Upper lobe of right lung (tissue), 1 donor: ENCODE measurements around the gene OR51S1. TPM values are rescaled to one million over a fixed set of nuclear protein-coding genes. Genes with fewer than 3 reads are reported as not detected.

Experiments
- ATAC-seq: fragments of 200-7000 bp; cut with Tn5 transposase; one replicate; pipeline ENCODE4 v1.9.1; 2020; ENCODE audit warnings: mild to moderate bottlenecking, moderate library complexity
- DNase-seq: peaks from one replicate; pipeline ENCODE4 v3.0.0-alpha.2; 2020
- H3K27ac ChIP-seq: fragments of 200-600 bp; one replicate; pipeline ENCODE4 v1.8.0; 2022
- H3K27me3 ChIP-seq: fragments of 200-600 bp; one replicate; pipeline ENCODE4 v1.8.0; 2022; ENCODE audit warnings: mild to moderate bottlenecking
- H3K36me3 ChIP-seq: fragments of 200-600 bp; one replicate; pipeline ENCODE4 v1.8.0; 2022
- H3K4me1 ChIP-seq: fragments of 200-600 bp; one replicate; pipeline ENCODE4 v1.8.0; 2022
- H3K4me3 ChIP-seq: fragments of 200-600 bp; one replicate; pipeline ENCODE4 v1.8.0; 2022; ENCODE audit warnings: mild to moderate bottlenecking
- H3K9me3 ChIP-seq: fragments of 200-600 bp; one replicate; pipeline ENCODE4 v1.8.0; 2022
- CTCF ChIP-seq: fragments of 200-600 bp; IDR thresholded peaks from one replicate; pipeline ENCODE4 v1.8.0; 2022; ENCODE audit warnings: antibody characterized with exemption
- intact Hi-C: fragments of 100-400 bp; cut with DNase I; formaldehyde crosslinking; loops from one replicate; pipeline ENCODE4 v1.11.0; 2022
- long read RNA-seq: library from polyadenylated mRNA; unstranded; transcript quantifications from one replicate; pipeline ENCODE4 v2.0.0, GENCODE V29; 2021
- total RNA-seq: library from RNA; stranded (reverse); fragmentation: NEBNext Ultra II Directional; extraction: Animal tissue kit (Norgen Biotek cat#: 25700); gene quantifications from one replicate; pipeline ENCODE4 v1.2.1, GENCODE V29; 2021
- donor health status: DM: no; HTN: yes; CAD: no; lungs with severe emphysema.

Gene OR51S1, protein sequence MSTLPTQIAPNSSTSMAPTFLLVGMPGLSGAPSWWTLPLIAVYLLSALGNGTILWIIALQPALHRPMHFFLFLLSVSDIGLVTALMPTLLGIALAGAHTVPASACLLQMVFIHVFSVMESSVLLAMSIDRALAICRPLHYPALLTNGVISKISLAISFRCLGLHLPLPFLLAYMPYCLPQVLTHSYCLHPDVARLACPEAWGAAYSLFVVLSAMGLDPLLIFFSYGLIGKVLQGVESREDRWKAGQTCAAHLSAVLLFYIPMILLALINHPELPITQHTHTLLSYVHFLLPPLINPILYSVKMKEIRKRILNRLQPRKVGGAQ
- total RNA-seq: not detected
- long read RNA-seq: 0 reads

DNA sequence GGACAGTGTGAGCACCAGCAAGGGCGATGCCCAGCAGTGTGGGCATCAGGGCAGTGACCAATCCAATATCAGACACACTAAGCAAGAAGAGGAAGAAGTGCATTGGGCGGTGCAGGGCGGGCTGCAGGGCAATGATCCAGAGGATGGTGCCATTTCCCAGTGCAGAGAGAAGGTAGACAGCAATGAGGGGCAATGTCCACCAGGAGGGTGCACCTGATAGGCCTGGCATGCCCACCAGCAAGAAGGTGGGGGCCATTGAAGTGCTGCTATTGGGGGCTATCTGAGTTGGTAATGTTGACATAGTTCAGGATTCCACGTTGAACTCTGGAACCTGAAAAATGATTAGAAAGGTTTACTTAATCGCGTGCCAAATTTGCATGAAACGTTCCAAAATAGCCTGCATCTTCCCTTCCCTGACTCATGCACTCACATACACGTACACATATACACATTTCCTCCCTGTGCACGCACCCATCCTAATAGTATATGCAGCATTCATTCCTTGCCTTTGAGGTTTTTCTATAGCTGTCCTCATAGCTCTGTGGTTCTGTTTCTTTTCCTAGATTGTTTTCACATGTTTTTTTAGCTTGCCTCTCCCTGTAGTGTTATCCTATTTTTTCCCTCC, at the start of gene OR51S1:
Gene OR51S1 (minus strand): TSS at position 301 of the 625 bp plus-strand sequence. CDS start 0 bp downstream, at position 301.
- no peak within 1 kb of the TSS for H3K4me3 ChIP-seq
- no peaks in the 10 kb centered on the region for H3K27me3 ChIP-seq
- no peaks in the 10 kb centered on the region for H3K9me3 ChIP-seq
- no peak for TF ChIP-seq CTCF
- H3K4me1 ChIP-seq: no peaks in the 10 kb centered on the region
- no peak for DNase-seq
- H3K27ac ChIP-seq: no peak within 1 kb of the TSS
- no peaks in the 10 kb centered on the region for H3K36me3 ChIP-seq
- intact Hi-C loops: no loop called here
- no peak for ATAC-seq

DNA sequence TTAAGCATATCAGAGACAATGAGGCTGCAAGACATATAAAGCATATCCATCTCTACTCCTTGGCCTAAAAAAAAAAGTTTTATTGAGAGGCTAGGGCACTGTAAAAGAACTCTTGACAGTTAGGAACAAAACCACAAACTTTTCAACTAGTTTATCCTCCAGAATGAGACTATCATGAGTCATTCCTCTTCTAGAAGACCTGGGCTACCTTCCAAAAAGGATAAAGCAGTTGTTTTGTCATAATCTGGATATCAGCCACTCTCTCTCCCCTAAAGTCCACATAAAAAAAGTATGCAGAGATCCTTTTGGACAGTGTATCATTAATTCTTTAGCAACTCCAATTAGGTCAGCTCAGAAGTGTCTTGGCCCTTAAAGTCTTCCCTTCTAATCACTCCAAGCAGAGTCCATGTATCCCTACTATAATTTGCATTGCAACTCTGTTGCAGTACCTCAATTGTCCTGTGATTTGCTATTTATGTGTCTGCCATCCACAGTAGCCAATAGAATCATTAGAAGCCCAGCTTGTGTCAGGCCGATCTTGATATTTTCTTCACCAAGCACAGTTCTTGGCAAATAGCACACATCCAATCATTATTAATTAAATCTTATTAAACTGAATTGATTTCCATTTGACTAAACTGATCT, 43.1 kb upstream of the OR51S1 start:
- no peaks in the 10 kb centered on the region for H3K27me3 ChIP-seq
- H3K9me3 ChIP-seq: no peaks in the 10 kb centered on the region
- DNase-seq (no peak), ATAC-seq (no peak)
- no peak overlapping the region for H3K4me3 ChIP-seq
- H3K36me3 ChIP-seq: no peaks in the 10 kb centered on the region
- no peak overlapping the region for H3K27ac ChIP-seq
- TF ChIP-seq CTCF: no peak
- H3K4me1 ChIP-seq: no peaks in the 10 kb centered on the region
- intact Hi-C loops: no loop called here

GRCh38 chr11:4890279-4890678, 41.3 kb upstream of the OR51S1 start:
- DNase-seq (no peak), ATAC-seq (no peak)
- intact Hi-C loops: no loop called here
- no peak for TF ChIP-seq CTCF
- Histone ChIP-seq H3K27me3 (no peaks in the 10 kb centered on the region), H3K9me3 (no peaks in the 10 kb centered on the region), H3K27ac (no peak overlapping the region), H3K4me1 (no peaks in the 10 kb centered on the region), H3K4me3 (no peak overlapping the region), H3K36me3 (no peaks in the 10 kb centered on the region)

- no peaks in the 10 kb centered on the region for H3K9me3 ChIP-seq
- no peak for TF ChIP-seq CTCF
- no peaks in the 10 kb centered on the region for H3K4me1 ChIP-seq
- no peaks in the 10 kb centered on the region for H3K36me3 ChIP-seq
- intact Hi-C loops: no loop called here
- H3K27ac ChIP-seq: no peak overlapping the region
- ATAC-seq (no peak), DNase-seq (no peak)
- no peaks in the 10 kb centered on the region for H3K27me3 ChIP-seq
- H3K4me3 ChIP-seq: no peak overlapping the region
Observed at GRCh38 chr11:4887591-4887990, 38.6 kb upstream of the OR51S1 start.

DNA sequence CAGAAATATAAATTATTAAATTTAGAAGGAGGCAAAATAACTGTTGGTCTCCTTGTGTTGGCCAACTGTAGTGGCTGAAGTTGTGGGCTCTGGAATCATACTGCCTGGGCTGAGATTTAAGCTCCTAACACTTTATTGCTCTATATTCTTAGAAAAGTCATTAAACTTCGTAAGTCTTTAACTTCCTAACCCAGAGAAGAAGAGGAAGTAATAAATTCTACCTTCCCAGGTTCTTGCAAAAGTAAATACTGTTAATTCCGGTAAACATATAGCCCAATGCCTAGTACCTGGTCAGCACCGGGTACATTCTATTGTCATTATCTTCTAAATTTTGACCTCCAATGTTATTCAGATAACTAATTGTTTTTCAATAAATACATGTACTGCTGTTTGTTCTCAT, 37.2 kb upstream of the OR51S1 start:
- H3K36me3 ChIP-seq: no peaks in the 10 kb centered on the region
- H3K27ac ChIP-seq: no peak overlapping the region
- no peak overlapping the region for H3K4me3 ChIP-seq
- ATAC-seq (no peak), DNase-seq (no peak)
- no peaks in the 10 kb centered on the region for H3K9me3 ChIP-seq
- TF ChIP-seq CTCF: no peak
- intact Hi-C loops: no loop called here
- no peaks in the 10 kb centered on the region for H3K4me1 ChIP-seq
- H3K27me3 ChIP-seq: no peaks in the 10 kb centered on the region
